Lower leg skin (tissue), 4 donors: ENCODE results near the gene TTC13. TPM values are rescaled to one million over a fixed set of nuclear protein-coding genes. Genes with fewer than 3 reads are reported as not detected.

Experiments used
- DNase-seq, 2 donors: peaks; one replicate each; pipeline ENCODE4 v3.0.0-alpha.2; 2019; ENCODE audit warnings: low spot score in 2 of 2
- H3K4me3 ChIP-seq: fragments of 200-600 bp; sonication (generic); 2 replicates; pipeline ENCODE4 v1.5.1; 2017; ENCODE audit warnings: mild to moderate bottlenecking, low read depth; ENCODE audit not compliant: poor library complexity, severe bottlenecking
- POLR2A ChIP-seq, 2 donors: fragments of 450-650 bp; IDR thresholded peaks; one replicate each; pipeline ENCODE4 v1.6.1; 2016 to 2017; ENCODE audit warnings: antibody characterized with exemption in 2 of 2, mild to moderate bottlenecking in 1 of 2, moderate library complexity in 1 of 2
- WGBS, 2 donors: methylation state at CpG; one replicate each; pipeline ENCODE4 v1.1.5; 2018; 5-methylcytosine and 5-hydroxymethylcytosine counted together
- intact Hi-C: fragments of 100-400 bp; cut with DNase I; formaldehyde crosslinking; loops from one replicate; pipeline ENCODE4 v1.15.0; 2023; ENCODE audit warnings: low total_unique reads
- total RNA-seq, 4 donors: library from RNA; depleted of rRNA; stranded (reverse); fragments of >200 nt; gene quantifications; one replicate each; pipeline ENCODE4 v1.1.0, GENCODE V29; 2016
- TF ChIP-seq, protein P1 (sequence below), 3 donors: fragments of 450-650 bp; IDR thresholded peaks; one replicate each; pipeline ENCODE4 v1.5.1; 2016; ENCODE audit warnings: antibody characterized with exemption in 3 of 3, mild to moderate bottlenecking in 3 of 3, moderate library complexity in 2 of 3

TTC13 gene
- total RNA-seq, 4 donors from 2014 or later, result 6.6 to 34.7 (median 24.7) TPM

DNA sequence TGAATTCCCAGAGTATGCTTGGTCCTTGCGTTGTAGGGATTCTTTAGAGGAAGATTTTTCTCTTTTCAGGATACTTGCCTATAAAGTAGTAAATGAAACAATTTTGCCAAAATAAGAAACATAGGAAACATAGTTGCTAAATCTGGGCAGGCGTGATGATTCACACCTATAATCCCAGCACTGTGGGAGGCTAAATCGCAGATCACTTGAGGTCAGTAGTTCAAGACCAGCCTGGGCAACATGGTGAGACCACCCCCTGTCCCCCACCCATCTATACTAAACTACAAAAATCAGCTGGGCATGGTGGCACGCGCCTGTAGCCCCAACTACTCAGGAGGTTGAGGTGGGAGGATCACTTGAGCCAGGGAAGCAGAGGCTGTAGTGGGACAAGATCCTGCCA, 5.2 kb upstream of the TTC13 start:
- TF ChIP-seq POLR2A (IDR thresholded peaks at IDR 0.05), result no peak
- TF ChIP-seq, protein P1, sequence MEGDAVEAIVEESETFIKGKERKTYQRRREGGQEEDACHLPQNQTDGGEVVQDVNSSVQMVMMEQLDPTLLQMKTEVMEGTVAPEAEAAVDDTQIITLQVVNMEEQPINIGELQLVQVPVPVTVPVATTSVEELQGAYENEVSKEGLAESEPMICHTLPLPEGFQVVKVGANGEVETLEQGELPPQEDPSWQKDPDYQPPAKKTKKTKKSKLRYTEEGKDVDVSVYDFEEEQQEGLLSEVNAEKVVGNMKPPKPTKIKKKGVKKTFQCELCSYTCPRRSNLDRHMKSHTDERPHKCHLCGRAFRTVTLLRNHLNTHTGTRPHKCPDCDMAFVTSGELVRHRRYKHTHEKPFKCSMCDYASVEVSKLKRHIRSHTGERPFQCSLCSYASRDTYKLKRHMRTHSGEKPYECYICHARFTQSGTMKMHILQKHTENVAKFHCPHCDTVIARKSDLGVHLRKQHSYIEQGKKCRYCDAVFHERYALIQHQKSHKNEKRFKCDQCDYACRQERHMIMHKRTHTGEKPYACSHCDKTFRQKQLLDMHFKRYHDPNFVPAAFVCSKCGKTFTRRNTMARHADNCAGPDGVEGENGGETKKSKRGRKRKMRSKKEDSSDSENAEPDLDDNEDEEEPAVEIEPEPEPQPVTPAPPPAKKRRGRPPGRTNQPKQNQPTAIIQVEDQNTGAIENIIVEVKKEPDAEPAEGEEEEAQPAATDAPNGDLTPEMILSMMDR (IDR thresholded peaks at IDR 0.05), result no peak
- WGBS, 2 donors, result 87 to 91% methylated on average over 5 of the region's 5 CpGs
- DNase-seq, result no peak
- no peak overlapping the region for H3K4me3 ChIP-seq
- intact Hi-C loops, result no loop called here

DNA sequence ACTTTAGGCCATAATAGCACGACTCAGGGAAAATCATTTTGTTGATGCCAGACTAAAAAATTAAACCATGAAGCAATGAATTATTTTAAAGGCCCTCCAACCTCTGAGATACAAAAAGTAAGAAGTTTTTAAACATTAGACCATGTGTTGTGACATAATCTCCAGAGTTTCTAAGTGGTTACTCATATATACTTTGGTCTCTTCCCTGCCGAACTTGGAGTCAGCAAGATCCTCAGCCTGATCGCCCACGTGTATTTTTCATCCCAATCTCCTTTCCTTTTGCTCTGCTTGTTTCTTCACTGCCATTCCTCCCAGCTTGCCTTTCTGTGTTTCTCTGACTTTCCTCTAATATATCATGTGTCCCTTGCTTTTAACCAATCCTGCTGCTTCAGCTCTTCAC, 4.0 kb upstream of the TTC13 start:
- no peak for TF ChIP-seq POLR2A (IDR thresholded peaks at IDR 0.05)
- TF ChIP-seq, protein P1 (IDR thresholded peaks at IDR 0.05), result no peak
- no peak overlapping the region for H3K4me3 ChIP-seq
- intact Hi-C loops, result no loop called here
- DNase-seq, result no peak
- 62 to 92% methylated on average over 4 of the region's 4 CpGs for WGBS, 2 donors

DNA sequence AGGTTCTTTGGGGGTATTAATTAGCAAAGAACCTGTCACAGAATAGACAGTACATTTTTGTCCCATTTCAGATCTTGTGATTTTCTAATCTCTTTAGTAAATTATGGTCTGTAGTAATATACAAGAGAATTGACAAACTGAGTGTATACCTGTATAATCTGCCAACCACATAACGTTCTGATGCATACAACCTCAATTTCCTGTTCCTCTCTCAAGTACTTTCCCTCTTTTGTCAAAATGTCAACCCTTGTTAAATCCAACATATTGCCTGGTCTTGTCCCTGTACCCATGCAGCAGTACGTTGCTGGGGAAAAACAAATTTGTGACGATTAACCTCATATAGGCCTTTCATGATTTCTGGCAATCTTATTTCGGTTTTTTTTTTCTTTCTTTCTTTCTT, 1.3 kb upstream of the TTC13 start:
- no peak for TF ChIP-seq POLR2A (IDR thresholded peaks at IDR 0.05)
- TF ChIP-seq, protein P1 (IDR thresholded peaks at IDR 0.05), result no peak
- intact Hi-C loops, result no loop called here
- DNase-seq, result no peak
- WGBS, 2 donors, result 65 to 67% methylated on average over 4 of the region's 4 CpGs
- no peak overlapping the region for H3K4me3 ChIP-seq

DNA sequence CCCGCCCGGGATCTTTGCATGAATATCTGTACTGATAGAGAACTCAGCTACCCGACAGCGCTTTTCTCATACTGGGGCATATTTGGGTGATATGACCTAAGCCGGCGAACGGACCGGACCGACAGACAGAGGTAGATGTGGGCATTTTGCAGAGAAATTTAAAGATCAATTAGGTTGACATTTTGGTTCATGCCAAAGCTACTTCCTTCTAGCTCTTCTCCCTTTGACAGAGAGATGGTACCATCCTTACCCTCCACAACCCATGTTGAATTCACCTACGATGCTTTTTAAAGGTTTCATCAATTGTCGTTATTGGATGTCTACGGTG, 692 bp upstream of the TTC13 start:
- intact Hi-C loops, result no loop called here
- H3K4me3 ChIP-seq, result peak overlapping the region; percentile 53
- WGBS, 2 donors, result 5 to 9% methylated on average over 12 of the region's 12 CpGs
- no peak for DNase-seq
- TF ChIP-seq, protein P1 (IDR thresholded peaks at IDR 0.05), result no peak
- no peak for TF ChIP-seq POLR2A (IDR thresholded peaks at IDR 0.05)

DNA sequence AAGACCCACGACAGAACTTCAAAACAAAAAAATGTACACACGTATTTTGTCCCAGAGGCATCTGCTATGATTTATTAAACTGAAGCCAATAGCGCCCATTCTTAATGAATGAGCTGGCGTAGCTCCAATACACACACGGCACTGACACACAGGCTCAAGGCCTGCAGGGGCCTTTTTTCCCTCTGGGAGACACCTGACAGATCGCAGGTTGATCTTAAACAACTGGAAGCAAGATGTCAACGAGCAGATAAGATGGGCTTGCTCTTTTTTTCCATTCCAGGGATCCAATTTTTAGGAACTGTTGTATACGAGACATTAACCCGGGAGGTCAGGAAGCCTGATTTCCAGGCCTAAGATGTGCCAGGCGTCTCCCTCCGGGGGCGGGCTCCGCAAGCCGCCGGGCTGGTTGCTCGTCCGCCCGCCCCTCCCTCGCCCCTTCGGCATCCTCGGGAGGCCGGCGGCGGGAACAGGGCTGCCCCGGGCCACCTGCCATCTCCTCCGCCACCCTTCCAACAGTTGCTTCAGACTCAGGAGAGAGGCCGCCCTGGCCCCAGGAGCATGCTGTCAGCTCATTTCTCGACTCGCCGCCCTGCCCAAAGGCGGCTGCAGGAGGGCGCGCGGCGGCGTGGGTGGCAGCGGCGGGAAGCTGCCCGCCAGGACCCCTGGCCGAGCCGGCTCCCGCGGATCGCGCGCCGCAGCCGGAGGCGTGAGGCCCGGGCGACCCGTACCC, 735 bp downstream of the TTC13 start:
- peak; percentile 25 to 85 for DNase-seq
- 2% methylated on average over 17 to 25 of the region's 52 CpGs for WGBS, 2 donors
- peak overlapping the region; percentile 91 for H3K4me3 ChIP-seq
- TF ChIP-seq, protein P1 (IDR thresholded peaks at IDR 0.05), result no peak
- no peak for TF ChIP-seq POLR2A (IDR thresholded peaks at IDR 0.05)
- intact Hi-C loops, result no loop called here
